Upper lobe of right lung (tissue), 1 donor: ENCODE measurements around the gene KIAA0232. TPM values are rescaled to one million over a fixed set of nuclear protein-coding genes. Genes with fewer than 3 reads are reported as not detected.

ENCODE experiments used
- ATAC-seq: fragments of 200-7000 bp; cut with Tn5 transposase; one replicate; pipeline ENCODE4 v1.9.1; 2020; ENCODE audit warnings: mild to moderate bottlenecking, moderate library complexity
- DNase-seq: peaks from one replicate; pipeline ENCODE4 v3.0.0-alpha.2; 2020
- H3K27ac ChIP-seq: fragments of 200-600 bp; one replicate; pipeline ENCODE4 v1.8.0; 2022
- H3K27me3 ChIP-seq: fragments of 200-600 bp; one replicate; pipeline ENCODE4 v1.8.0; 2022; ENCODE audit warnings: mild to moderate bottlenecking
- H3K36me3 ChIP-seq: fragments of 200-600 bp; one replicate; pipeline ENCODE4 v1.8.0; 2022
- H3K4me1 ChIP-seq: fragments of 200-600 bp; one replicate; pipeline ENCODE4 v1.8.0; 2022
- H3K4me3 ChIP-seq: fragments of 200-600 bp; one replicate; pipeline ENCODE4 v1.8.0; 2022; ENCODE audit warnings: mild to moderate bottlenecking
- H3K9me3 ChIP-seq: fragments of 200-600 bp; one replicate; pipeline ENCODE4 v1.8.0; 2022
- CTCF ChIP-seq: fragments of 200-600 bp; IDR thresholded peaks from one replicate; pipeline ENCODE4 v1.8.0; 2022; ENCODE audit warnings: antibody characterized with exemption
- intact Hi-C: fragments of 100-400 bp; cut with DNase I; formaldehyde crosslinking; loops from one replicate; pipeline ENCODE4 v1.11.0; 2022
- total RNA-seq: library from RNA; stranded (reverse); fragmentation: NEBNext Ultra II Directional; extraction: Animal tissue kit (Norgen Biotek cat#: 25700); gene quantifications from one replicate; pipeline ENCODE4 v1.2.1, GENCODE V29; 2021
- donor health status: DM: no; HTN: yes; CAD: no; lungs with severe emphysema.

KIAA0232 gene
- total RNA-seq, 1 donor from 2014 or later, result 30.9 TPM

GRCh38 chr4:6742507-6742906 is 40.0 kb upstream of the KIAA0232 start:
- Histone ChIP-seq H3K4me3 (no peak overlapping the region), H3K36me3 (no peaks in the 10 kb centered on the region), H3K27me3 (no peaks in the 10 kb centered on the region), H3K4me1 (peaks cover 10% of the 10 kb centered on the region), H3K27ac (no peak overlapping the region), H3K9me3 (no peaks in the 10 kb centered on the region)
- no peak for ATAC-seq
- intact Hi-C loops, result no loop called here
- DNase-seq, result no peak
- no peak for TF ChIP-seq CTCF

GRCh38 chr4:6742989-6743388 is 39.5 kb upstream of the KIAA0232 start:
- Histone ChIP-seq H3K4me3 (no peak overlapping the region), H3K4me1 (peaks cover 14% of the 10 kb centered on the region), H3K27me3 (no peaks in the 10 kb centered on the region), H3K27ac (no peak overlapping the region), H3K9me3 (no peaks in the 10 kb centered on the region), H3K36me3 (no peaks in the 10 kb centered on the region)
- no peak for TF ChIP-seq CTCF
- ATAC-seq (no peak), DNase-seq (peak; percentile 40)
- intact Hi-C loops, result no loop called here

- no peak overlapping the region for H3K4me3 ChIP-seq
- H3K36me3 ChIP-seq, result no peaks in the 10 kb centered on the region
- peaks cover 32% of the 10 kb centered on the region for H3K4me1 ChIP-seq
- no peaks in the 10 kb centered on the region for H3K27me3 ChIP-seq
- peak overlapping the region; percentile 51 for H3K27ac ChIP-seq
- intact Hi-C loops, result no loop called here
- ATAC-seq (peak; percentile 88), DNase-seq (peak; percentile 94)
- TF ChIP-seq CTCF, result no peak
- H3K9me3 ChIP-seq, result no peaks in the 10 kb centered on the region
Observed at GRCh38 chr4:6746721-6747293, 35.7 kb upstream of the KIAA0232 start.

GRCh38 chr4:6747294-6748051 is 35.1 kb upstream of the KIAA0232 start:
- Histone ChIP-seq H3K4me1 (peaks cover 37% of the 10 kb centered on the region), H3K9me3 (no peaks in the 10 kb centered on the region), H3K27ac (peak overlapping the region; percentile 51), H3K36me3 (no peaks in the 10 kb centered on the region), H3K27me3 (no peaks in the 10 kb centered on the region), H3K4me3 (no peak overlapping the region)
- intact Hi-C loops, result no loop called here
- TF ChIP-seq CTCF, result no peak
- ATAC-seq (peak; percentile 61), DNase-seq (peak; percentile 85)

- no peak overlapping the region for H3K4me3 ChIP-seq
- H3K4me1 ChIP-seq, result peaks cover 37% of the 10 kb centered on the region
- no peaks in the 10 kb centered on the region for H3K9me3 ChIP-seq
Observed at GRCh38 chr4:6748286-6748685, 34.2 kb upstream of the KIAA0232 start.

More at GRCh38 chr4:6748286-6748685, 34.2 kb upstream of the KIAA0232 start:
- Histone ChIP-seq H3K36me3 (no peaks in the 10 kb centered on the region), H3K27ac (no peak overlapping the region), H3K27me3 (no peaks in the 10 kb centered on the region)
- ATAC-seq (no peak), DNase-seq (no peak)
- no peak for TF ChIP-seq CTCF
- intact Hi-C loops, result no loop called here
